Keratinocyte (primary cell): ENCODE data around the gene ZNF605. TPM values are rescaled to one million over a fixed set of nuclear protein-coding genes. Genes with fewer than 3 reads are reported as not detected.

ENCODE experiments used
- DNase-seq: peaks from one replicate; pipeline ENCODE4 v3.0.0-alpha.2; 2011; ENCODE audit warnings: low read depth, missing footprints, low spot score
- FAIRE-seq: peaks from 2 replicates; lab custom pipeline; 2011; peaks lifted over from hg19 to GRCh38; lab: Jason Lieb, UNC
- H2AFZ ChIP-seq: 2 replicates; pipeline ENCODE4 v1.6.0; 2012; ENCODE audit warnings: low read length, control low read depth, inconsistent platforms; ENCODE audit not compliant: control insufficient read depth
- H3K27ac ChIP-seq: 2 replicates; pipeline ENCODE4 v1.5.1; 2011; ENCODE audit warnings: low read length; ENCODE audit not compliant: control insufficient read depth, insufficient read depth
- H3K27me3 ChIP-seq: 3 replicates; pipeline ENCODE4 v1.6.0; 2011; ENCODE audit warnings: low read length; ENCODE audit not compliant: control insufficient read depth, insufficient read depth; ENCODE audit errors: extremely low read depth
- H3K36me3 ChIP-seq, 2 experiments: 2 replicates in 1 of 2; 3 replicates in 1 of 2; pipeline ENCODE4 v1.5.1; 2011; ENCODE audit warnings: low read length in 2 of 2, mild to moderate bottlenecking in 1 of 2; ENCODE audit not compliant: control insufficient read depth in 2 of 2, insufficient read depth in 2 of 2; ENCODE audit errors: extremely low read depth in 1 of 2
- H3K4me1 ChIP-seq: 3 replicates; pipeline ENCODE4 v1.5.1; 2011; ENCODE audit warnings: low read length; ENCODE audit not compliant: control insufficient read depth, insufficient read depth; ENCODE audit errors: extremely low read depth
- H3K4me2 ChIP-seq: 3 replicates; pipeline ENCODE4 v1.6.0; 2011; ENCODE audit warnings: low read depth, low read length; ENCODE audit not compliant: control insufficient read depth, insufficient read depth; ENCODE audit errors: extremely low read depth
- H3K4me3 ChIP-seq, 3 experiments: fragments of 200-600 bp in 1 of 3; sonication (generic) in 1 of 3; 2 replicates in 2 of 3; 3 replicates in 1 of 3; pipeline ENCODE4 v1.5.1; 2011 to 2016; ENCODE audit warnings: low read length in 3 of 3, mild to moderate bottlenecking in 3 of 3, control low read depth in 2 of 3, inconsistent platforms in 1 of 3, low read depth in 1 of 3, mixed read lengths in 1 of 3, mixed run types in 1 of 3, moderate library complexity in 1 of 3; ENCODE audit not compliant: control insufficient read depth in 2 of 3, insufficient read depth in 2 of 3; ENCODE audit errors: extremely low read depth in 1 of 3
- H3K79me2 ChIP-seq: 2 replicates; pipeline ENCODE4 v1.6.0; 2012; ENCODE audit warnings: low read length; ENCODE audit not compliant: control insufficient read depth, insufficient read depth
- H3K9ac ChIP-seq: 3 replicates; pipeline ENCODE4 v1.6.0; 2011; ENCODE audit warnings: low read length; ENCODE audit not compliant: control insufficient read depth, insufficient read depth; ENCODE audit errors: extremely low read depth
- H3K9me1 ChIP-seq: 3 replicates; pipeline ENCODE4 v1.6.0; 2011; ENCODE audit warnings: low read length; ENCODE audit not compliant: control insufficient read depth, insufficient read depth; ENCODE audit errors: extremely low read depth
- H3K9me3 ChIP-seq: 2 replicates; pipeline ENCODE4 v1.5.1; 2012; ENCODE audit warnings: low read depth, low read length; ENCODE audit not compliant: control insufficient read depth
- H4K20me1 ChIP-seq: 3 replicates; pipeline ENCODE4 v1.6.0; 2011; ENCODE audit warnings: low read length; ENCODE audit not compliant: control insufficient read depth, insufficient read depth; ENCODE audit errors: extremely low read depth
- EZH2 ChIP-seq: IDR thresholded peaks from one replicate; pipeline ENCODE4 v1.6.1; 2012; ENCODE audit warnings: inconsistent platforms, mild to moderate bottlenecking, low read length, moderate library complexity
- dilution Hi-C: fragments of 300-500 bp; cut with MboI; formaldehyde crosslinking; loops from one replicate; pipeline ENCODE4 v1.7.0; 2020; ENCODE audit warnings: low sequenced_read_pairs; ENCODE audit not compliant: extremely low pct_ligation_motif_present
- polyA plus RNA-seq, 5 experiments: library from polyadenylated mRNA; depleted of rRNA in 3 of 5; stranded (reverse) in 3 of 5; stranded (forward) in 1 of 5; unstranded in 1 of 5; fragments of >200 nt; gene quantifications; 1 replicate in 1 of 5; 2 replicates in 3 of 5; 3 replicates in 1 of 5; pipeline versions ENCODE4 v1.2.1 to v1.2.3, GENCODE V29; 2011 to 2012; ENCODE audit warnings: missing spikeins in 2 of 5, low read depth in 1 of 5, low replicate concordance in 1 of 5
- TF ChIP-seq, protein P1 (sequence below), 3 experiments: IDR thresholded peaks in 1 of 3; conservative IDR thresholded peaks in 1 of 3; optimal IDR thresholded peaks in 1 of 3; 2 replicates in 2 of 3; 3 replicates in 1 of 3; pipeline versions ENCODE3 to v1.5.1; 2011; ENCODE audit warnings: low read length in 3 of 3, mild to moderate bottlenecking in 3 of 3, moderate library complexity in 2 of 3, control low read depth in 1 of 3, inconsistent platforms in 1 of 3; ENCODE audit not compliant: insufficient read depth in 2 of 3; ENCODE audit errors: extremely low read depth in 1 of 3

The ZNF605 gene
- polyA plus RNA-seq, 1 donor (not counting 4 experiments of a cell fraction or from before 2014, with no cell fraction given) = 12.5 TPM

DNA sequence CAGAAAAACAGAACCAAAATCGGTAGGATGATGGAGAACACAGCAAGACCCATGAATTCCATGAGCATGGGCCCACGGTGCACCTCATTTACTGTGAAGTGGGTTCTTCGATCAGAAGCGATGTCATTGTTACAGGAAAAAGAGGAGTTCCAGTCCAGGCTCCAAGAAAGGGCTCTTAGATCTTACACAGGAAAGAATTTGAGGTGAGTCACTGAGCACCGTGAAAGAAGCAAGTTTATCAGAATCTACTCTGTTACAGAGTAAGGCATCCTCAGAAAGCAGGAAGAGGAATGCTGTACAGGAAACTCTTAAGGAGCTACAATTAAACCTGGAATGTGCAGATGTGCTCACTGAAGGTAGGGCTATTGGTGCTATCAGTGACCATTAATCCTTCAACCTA, 57.1 kb downstream of the ZNF605 start:
- H3K27me3 ChIP-seq = no peaks in the 10 kb centered on the region
- no peaks in the 10 kb centered on the region for H3K9me1 ChIP-seq
- no peaks in the 10 kb centered on the region for H3K36me3 ChIP-seq
- DNase-seq (no peak), FAIRE-seq (no peak)
- H3K4me3 ChIP-seq = no peak overlapping the region
- no peak overlapping the region for H3K27ac ChIP-seq
- H3K4me1 ChIP-seq = no peaks in the 10 kb centered on the region
- no peak overlapping the region for H2AFZ ChIP-seq
- H4K20me1 ChIP-seq = no peaks in the 10 kb centered on the region
- H3K79me2 ChIP-seq = no peaks in the 10 kb centered on the region
- dilution Hi-C loops = no loop called here
- H3K9me3 ChIP-seq = no peaks in the 10 kb centered on the region
- no peak overlapping the region for H3K9ac ChIP-seq
- H3K4me2 ChIP-seq = no peak overlapping the region
- TF ChIP-seq EZH2 = no peak
- TF ChIP-seq, protein P1, sequence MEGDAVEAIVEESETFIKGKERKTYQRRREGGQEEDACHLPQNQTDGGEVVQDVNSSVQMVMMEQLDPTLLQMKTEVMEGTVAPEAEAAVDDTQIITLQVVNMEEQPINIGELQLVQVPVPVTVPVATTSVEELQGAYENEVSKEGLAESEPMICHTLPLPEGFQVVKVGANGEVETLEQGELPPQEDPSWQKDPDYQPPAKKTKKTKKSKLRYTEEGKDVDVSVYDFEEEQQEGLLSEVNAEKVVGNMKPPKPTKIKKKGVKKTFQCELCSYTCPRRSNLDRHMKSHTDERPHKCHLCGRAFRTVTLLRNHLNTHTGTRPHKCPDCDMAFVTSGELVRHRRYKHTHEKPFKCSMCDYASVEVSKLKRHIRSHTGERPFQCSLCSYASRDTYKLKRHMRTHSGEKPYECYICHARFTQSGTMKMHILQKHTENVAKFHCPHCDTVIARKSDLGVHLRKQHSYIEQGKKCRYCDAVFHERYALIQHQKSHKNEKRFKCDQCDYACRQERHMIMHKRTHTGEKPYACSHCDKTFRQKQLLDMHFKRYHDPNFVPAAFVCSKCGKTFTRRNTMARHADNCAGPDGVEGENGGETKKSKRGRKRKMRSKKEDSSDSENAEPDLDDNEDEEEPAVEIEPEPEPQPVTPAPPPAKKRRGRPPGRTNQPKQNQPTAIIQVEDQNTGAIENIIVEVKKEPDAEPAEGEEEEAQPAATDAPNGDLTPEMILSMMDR (optimal IDR thresholded peaks at IDR 0.05 in 1 of 3, IDR thresholded peaks at IDR 0.05 in 1 of 3, conservative IDR thresholded peaks at IDR 0.05 in 1 of 3; ENCODE audit: extremely low read depth in 1 of 3, insufficient read depth in 2 of 3, low read length in 3 of 3) = no peak

DNA sequence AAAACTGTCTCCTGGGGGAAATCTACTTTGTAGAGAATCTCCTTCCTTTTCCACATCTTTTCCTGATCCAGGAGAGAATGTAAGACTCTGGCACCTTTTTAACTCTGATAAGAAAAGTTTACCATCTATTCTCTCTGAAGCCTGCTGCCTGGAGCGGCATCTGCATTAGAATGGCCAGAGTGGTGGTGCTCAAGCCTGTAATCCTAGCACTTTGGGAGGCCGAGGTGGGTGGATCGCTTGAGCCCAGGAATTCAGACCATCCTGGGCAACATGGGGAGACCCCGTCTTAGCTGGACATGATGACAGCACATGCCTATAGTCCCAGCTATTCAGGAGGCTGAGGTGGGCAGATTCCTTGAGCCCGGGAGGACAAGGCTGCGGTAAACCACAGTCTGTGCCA, 67.3 kb downstream of the ZNF605 start:
- dilution Hi-C loops = no loop called here
- no peak overlapping the region for H3K4me2 ChIP-seq
- H3K9ac ChIP-seq = no peak overlapping the region

More for the DNA sequence above, 67.3 kb downstream of the ZNF605 start:
- no peak for FAIRE-seq
- Histone ChIP-seq H3K27ac (no peak overlapping the region), H3K4me1 (peaks cover 10% of the 10 kb centered on the region), H2AFZ (no peak overlapping the region), H4K20me1 (no peaks in the 10 kb centered on the region), H3K27me3 (no peaks in the 10 kb centered on the region), H3K36me3 (peaks cover 0 to 2% of the 10 kb centered on the region in 2 experiments), H3K9me3 (no peaks in the 10 kb centered on the region), H3K9me1 (no peaks in the 10 kb centered on the region), H3K4me3 (peak overlapping the region in 1 of 3 experiments; percentile 93), H3K79me2 (peaks cover 22% of the 10 kb centered on the region)
- TF ChIP-seq EZH2 = no peak
- TF ChIP-seq, protein P1 (optimal IDR thresholded peaks at IDR 0.05 in 1 of 3, IDR thresholded peaks at IDR 0.05 in 1 of 3, conservative IDR thresholded peaks at IDR 0.05 in 1 of 3; ENCODE audit: extremely low read depth in 1 of 3, insufficient read depth in 2 of 3, low read length in 3 of 3) = no peak
- DNase-seq = no peak
